Body of pancreas (tissue), 4 donors: ENCODE measurements around the gene RXRA. TPM values are rescaled to one million over a fixed set of nuclear protein-coding genes. Genes with fewer than 3 reads are reported as not detected.

Source experiments
- ATAC-seq: fragments of 150-250 bp; one replicate; pipeline ENCODE4 v1.9.1; 2016
- DNase-seq, 4 donors: peaks; one replicate each; pipeline ENCODE4 v3.0.0-alpha.2; 2019
- H3K27ac ChIP-seq, 4 donors: fragments of 200-600 bp; sonication (generic); 1 replicate in 3 of 4; 2 replicates in 1 of 4; pipeline versions ENCODE4 v1.5.1 to v1.6.1; 2016 to 2019; ENCODE audit warnings: mild to moderate bottlenecking in 1 of 4, mixed read lengths in 1 of 4, moderate library complexity in 1 of 4
- H3K27me3 ChIP-seq, 2 donors: fragments of 200-600 bp; sonication (generic); one replicate each; pipeline ENCODE4 v1.6.0; 2016; ENCODE audit warnings: mild to moderate bottlenecking in 1 of 2
- H3K36me3 ChIP-seq, 2 donors: fragments of 200-600 bp; sonication (generic); replicated peaks in 1 of 2; 2 replicates each; pipeline ENCODE4 v1.5.1; 2016; ENCODE audit warnings: low read depth in 2 of 2; ENCODE audit not compliant: insufficient read depth in 1 of 2
- H3K4me1 ChIP-seq: fragments of 200-600 bp; sonication (generic); one replicate; pipeline ENCODE4 v1.6.0; 2016
- H3K4me3 ChIP-seq, 2 donors: fragments of 200-600 bp; sonication (generic); 1 replicate in 1 of 2; 2 replicates in 1 of 2; pipeline ENCODE4 v1.5.1; 2016 to 2019
- H3K9me3 ChIP-seq, 3 donors: fragments of 200-600 bp; sonication (generic); 1 replicate in 2 of 3; 2 replicates in 1 of 3; pipeline ENCODE4 v1.5.1; 2016
- POLR2A ChIP-seq, 3 donors: fragments of 450-650 bp; IDR thresholded peaks; one replicate each; pipeline ENCODE4 v1.6.1; 2016; ENCODE audit warnings: antibody characterized with exemption in 3 of 3, mild to moderate bottlenecking in 2 of 3
- WGBS, 2 donors: methylation state at CpG; one replicate each; pipeline ENCODE4 v1.1.5; 2017; 5-methylcytosine and 5-hydroxymethylcytosine counted together
- intact Hi-C: fragments of 100-400 bp; cut with DNase I; formaldehyde crosslinking; loops from one replicate; pipeline ENCODE4 v1.15.1; 2023
- total RNA-seq, 2 donors: library from RNA; depleted of rRNA; stranded (reverse); fragments of >200 nt; gene quantifications; one replicate each; pipeline ENCODE4 v1.1.0, GENCODE V29; 2016
- TF ChIP-seq, protein P1 (sequence below), 7 experiments: fragments of 450-650 bp in 4 of 7; fragments of 200-600 bp in 3 of 7; sonication (generic) in 3 of 7; IDR thresholded peaks; one replicate each; pipeline ENCODE4 v1.5.1; 2016 to 2019; ENCODE audit warnings: antibody characterized with exemption in 7 of 7

RXRA gene
- total RNA-seq, 2 donors from 2014 or later = 31.4 to 41.9 TPM

DNA sequence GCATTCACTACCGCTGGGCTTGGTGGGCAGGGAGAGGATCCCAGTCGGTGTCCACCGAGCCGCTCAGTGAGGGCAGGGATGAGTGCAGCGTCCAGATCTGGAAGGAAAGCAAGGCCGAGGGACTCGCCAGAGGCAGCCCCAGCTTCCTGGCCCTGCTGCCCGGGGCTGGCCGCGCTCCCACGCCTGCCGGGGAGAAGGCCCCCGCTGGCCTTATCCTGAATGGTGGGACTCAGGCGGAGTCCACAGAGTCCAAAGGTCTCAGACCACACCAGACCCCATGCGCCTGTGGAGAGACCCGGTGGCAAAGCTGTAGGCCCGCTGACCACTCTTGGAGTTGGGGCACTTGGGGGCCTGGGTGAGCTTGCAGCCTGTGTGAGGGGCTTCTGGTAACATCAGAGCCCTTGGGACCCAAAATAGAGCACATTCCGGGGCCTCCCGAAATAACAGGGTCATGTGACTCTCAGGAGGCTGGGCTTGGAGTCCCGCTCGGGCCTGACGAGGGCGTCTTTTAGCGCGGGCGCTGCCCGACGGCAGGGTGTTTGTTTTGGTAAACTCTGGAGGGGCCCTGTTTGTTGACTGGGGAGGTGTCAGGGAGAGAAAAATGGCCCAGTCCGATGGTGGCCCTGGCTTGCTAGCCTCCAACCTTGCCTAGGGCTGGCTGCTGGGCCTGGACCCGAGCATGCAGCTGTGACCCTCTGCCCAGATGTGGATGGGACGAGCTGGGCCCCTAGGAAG lies 2.8 kb downstream of the RXRA start:
- H3K9me3 ChIP-seq = no peaks in the 10 kb centered on the region
- H3K36me3 ChIP-seq = no peaks in the 10 kb centered on the region
- H3K4me1 ChIP-seq = peaks cover 84% of the 10 kb centered on the region
- no peak overlapping the region for H3K4me3 ChIP-seq
- WGBS, 2 donors = 2 to 18% methylated on average over 10 to 31 of the region's 31 CpGs
- DNase-seq (peak in 3 of 4 donors; percentile 48 to 67 (median 64)), ATAC-seq (no peak)
- no peaks in the 10 kb centered on the region for H3K27me3 ChIP-seq
- H3K27ac ChIP-seq = peak overlapping the region; percentile 71 to 87 (median 78)
- intact Hi-C loops = no loop called here
- TF ChIP-seq, protein P1, sequence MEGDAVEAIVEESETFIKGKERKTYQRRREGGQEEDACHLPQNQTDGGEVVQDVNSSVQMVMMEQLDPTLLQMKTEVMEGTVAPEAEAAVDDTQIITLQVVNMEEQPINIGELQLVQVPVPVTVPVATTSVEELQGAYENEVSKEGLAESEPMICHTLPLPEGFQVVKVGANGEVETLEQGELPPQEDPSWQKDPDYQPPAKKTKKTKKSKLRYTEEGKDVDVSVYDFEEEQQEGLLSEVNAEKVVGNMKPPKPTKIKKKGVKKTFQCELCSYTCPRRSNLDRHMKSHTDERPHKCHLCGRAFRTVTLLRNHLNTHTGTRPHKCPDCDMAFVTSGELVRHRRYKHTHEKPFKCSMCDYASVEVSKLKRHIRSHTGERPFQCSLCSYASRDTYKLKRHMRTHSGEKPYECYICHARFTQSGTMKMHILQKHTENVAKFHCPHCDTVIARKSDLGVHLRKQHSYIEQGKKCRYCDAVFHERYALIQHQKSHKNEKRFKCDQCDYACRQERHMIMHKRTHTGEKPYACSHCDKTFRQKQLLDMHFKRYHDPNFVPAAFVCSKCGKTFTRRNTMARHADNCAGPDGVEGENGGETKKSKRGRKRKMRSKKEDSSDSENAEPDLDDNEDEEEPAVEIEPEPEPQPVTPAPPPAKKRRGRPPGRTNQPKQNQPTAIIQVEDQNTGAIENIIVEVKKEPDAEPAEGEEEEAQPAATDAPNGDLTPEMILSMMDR (IDR thresholded peaks at IDR 0.05) = no peak
- no peak for TF ChIP-seq POLR2A (IDR thresholded peaks at IDR 0.05)

DNA sequence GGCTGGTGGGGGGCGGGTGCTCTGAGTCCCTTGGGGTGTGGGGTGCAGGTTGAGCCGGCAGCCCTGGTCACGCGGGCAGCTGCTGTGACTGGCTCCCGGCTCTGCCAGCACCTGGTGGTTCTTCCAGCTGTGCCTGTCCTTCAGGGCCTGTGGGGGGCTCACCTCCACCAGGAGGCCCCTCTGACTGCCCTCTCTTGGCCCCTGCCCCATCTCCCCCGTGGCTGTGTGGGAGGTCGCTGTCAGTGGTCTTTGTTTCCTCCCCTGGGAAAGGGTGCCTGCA lies 3.3 kb downstream of the RXRA start:
- Histone ChIP-seq H3K27ac (peak overlapping the region; percentile 71 to 87 (median 78)), H3K36me3 (no peaks in the 10 kb centered on the region), H3K9me3 (no peaks in the 10 kb centered on the region), H3K4me1 (peaks cover 84% of the 10 kb centered on the region), H3K27me3 (no peaks in the 10 kb centered on the region), H3K4me3 (no peak overlapping the region)
- 20% methylated on average over 7 of the region's 7 CpGs; no CpG with 5 or more reads in 1 of the 2 donors for WGBS, 2 donors
- ATAC-seq = no peak
- no peak for TF ChIP-seq POLR2A (IDR thresholded peaks at IDR 0.05)
- TF ChIP-seq, protein P1 (IDR thresholded peaks at IDR 0.05) = no peak
- intact Hi-C loops = no loop called here
- DNase-seq = peak in 2 of 4 donors; percentile 45 to 58

DNA sequence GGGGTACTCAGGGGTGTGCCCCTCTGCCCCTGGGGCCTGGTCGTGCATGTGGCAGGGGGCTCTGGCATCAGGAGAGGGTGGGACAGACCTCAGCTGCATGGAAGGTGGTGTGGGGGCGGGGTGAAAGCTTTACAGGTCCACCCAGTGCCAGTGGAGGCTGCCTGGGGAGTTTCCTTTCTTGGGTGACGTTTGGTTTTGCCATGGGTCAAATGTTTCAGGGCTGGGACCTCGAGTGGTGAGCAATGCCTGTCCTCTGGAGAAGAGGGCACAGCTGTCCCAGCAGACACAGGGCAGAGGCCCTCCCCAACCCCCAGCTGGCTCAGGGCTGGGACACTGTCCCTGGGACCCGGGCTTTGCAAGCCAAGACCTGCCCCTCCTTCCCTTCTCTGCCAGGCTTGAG lies 3.6 kb downstream of the RXRA start:
- intact Hi-C loops = loop anchor here (5.0 kb wide), 1 partner anchor 112 kb away; no protein-coding TSS in a partner anchor
- Histone ChIP-seq H3K27me3 (no peaks in the 10 kb centered on the region), H3K4me3 (no peak overlapping the region), H3K36me3 (no peaks in the 10 kb centered on the region), H3K9me3 (no peaks in the 10 kb centered on the region), H3K27ac (peak overlapping the region; percentile 71 to 87 (median 78)), H3K4me1 (peaks cover 84% of the 10 kb centered on the region)
- ATAC-seq = no peak
- no peak for TF ChIP-seq POLR2A (IDR thresholded peaks at IDR 0.05)
- TF ChIP-seq, protein P1 (IDR thresholded peaks at IDR 0.05) = no peak
- DNase-seq = peak in 2 of 4 donors; percentile 46 to 48
- WGBS, 2 donors = 14 to 16% methylated on average over 4 to 5 of the region's 5 CpGs

DNA sequence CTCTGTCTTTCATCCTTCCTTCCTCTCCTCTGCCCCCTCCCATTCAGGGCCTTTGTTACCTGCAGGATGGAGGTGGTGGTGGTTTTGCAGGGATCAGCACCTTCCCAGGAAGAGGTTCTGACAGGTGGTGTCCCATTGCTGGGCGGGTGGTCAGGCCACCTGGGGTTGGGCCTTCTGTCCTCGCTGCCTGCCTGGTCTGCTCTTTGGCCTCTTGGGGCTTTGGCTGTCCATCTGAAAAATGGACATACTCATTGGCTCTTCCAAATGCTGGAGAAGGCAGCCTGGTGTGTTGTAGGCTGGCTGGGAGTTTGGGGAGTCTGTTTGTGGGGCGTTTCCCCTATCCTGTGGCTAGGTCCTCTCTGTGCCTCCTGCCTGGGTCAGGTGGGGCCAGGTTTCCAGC lies 4.3 kb downstream of the RXRA start:
- no peaks in the 10 kb centered on the region for H3K36me3 ChIP-seq
- no peaks in the 10 kb centered on the region for H3K27me3 ChIP-seq
- H3K27ac ChIP-seq = peak overlapping the region in 2 of 4 donors; percentile 81 to 87
- peaks cover 84% of the 10 kb centered on the region for H3K4me1 ChIP-seq
- ATAC-seq (no peak), DNase-seq (no peak)
- TF ChIP-seq, protein P1 (IDR thresholded peaks at IDR 0.05) = no peak
- TF ChIP-seq POLR2A (IDR thresholded peaks at IDR 0.05) = no peak
- 74% methylated on average over 3 of the region's 3 CpGs; no CpG with 5 or more reads in 1 of the 2 donors for WGBS, 2 donors
- no peaks in the 10 kb centered on the region for H3K9me3 ChIP-seq
- intact Hi-C loops = loop anchor here (5.0 kb wide), 1 partner anchor 112 kb away; no protein-coding TSS in a partner anchor
- H3K4me3 ChIP-seq = no peak overlapping the region
